H9 (cell line): ENCODE results near the gene ZMIZ1. TPM values are rescaled to one million over a fixed set of nuclear protein-coding genes. Genes with fewer than 3 reads are reported as not detected.

ENCODE experiments used
- DNase-seq: peaks from one replicate; pipeline ENCODE4 v3.0.0-alpha.2; 2017
- H2AFZ ChIP-seq: one replicate; pipeline ENCODE4 v1.6.1; 2013; ENCODE audit warnings: mild to moderate bottlenecking, low read length, control low read depth, moderate library complexity
- H2AK5ac ChIP-seq: 2 replicates; pipeline ENCODE4 v1.6.1; 2013; ENCODE audit warnings: low read length, control low read depth, mixed read lengths; ENCODE audit not compliant: insufficient read length
- H2BK120ac ChIP-seq: one replicate; pipeline ENCODE4 v1.6.1; 2013; ENCODE audit warnings: low read depth, mild to moderate bottlenecking, low read length, control low read depth, inconsistent platforms; ENCODE audit not compliant: poor library complexity, severe bottlenecking
- H2BK12ac ChIP-seq: 2 replicates; pipeline ENCODE4 v1.6.1; 2013; ENCODE audit warnings: low read length, control low read depth, mixed read lengths, low read depth; ENCODE audit not compliant: insufficient read length
- H2BK15ac ChIP-seq: 2 replicates; pipeline ENCODE4 v1.6.1; 2013; ENCODE audit warnings: low read depth, low read length, control low read depth
- H2BK20ac ChIP-seq: one replicate; pipeline ENCODE4 v1.6.1; 2013; ENCODE audit warnings: low read depth, mild to moderate bottlenecking, low read length, control low read depth, inconsistent platforms; ENCODE audit not compliant: poor library complexity, severe bottlenecking
- H2BK5ac ChIP-seq: 2 replicates; pipeline ENCODE4 v1.6.1; 2013; ENCODE audit warnings: low read length, control low read depth, mixed read lengths; ENCODE audit not compliant: insufficient read length
- H3K14ac ChIP-seq: 2 replicates; pipeline ENCODE4 v1.6.1; 2013; ENCODE audit warnings: low read length, control low read depth; ENCODE audit not compliant: insufficient read depth
- H3K18ac ChIP-seq: 2 replicates; pipeline ENCODE4 v1.6.1; 2013; ENCODE audit warnings: low read depth, mild to moderate bottlenecking, mixed read lengths, low read length, control low read depth; ENCODE audit not compliant: insufficient read length
- H3K23ac ChIP-seq: 2 replicates; pipeline ENCODE4 v1.6.1; 2013; ENCODE audit warnings: low read length, control low read depth, mixed read lengths, low read depth; ENCODE audit not compliant: insufficient read length
- H3K23me2 ChIP-seq: 2 replicates; pipeline ENCODE4 v1.6.1; 2013; ENCODE audit warnings: low read depth, mild to moderate bottlenecking, mixed read lengths, low read length, control low read depth; ENCODE audit not compliant: insufficient read length, poor library complexity, severe bottlenecking
- H3K27ac ChIP-seq: 2 replicates; pipeline ENCODE4 v1.5.1; 2013; ENCODE audit warnings: low read length, control low read depth, mixed read lengths, low read depth; ENCODE audit not compliant: insufficient read length
- H3K27me3 ChIP-seq: 2 replicates; pipeline ENCODE4 v1.6.1; 2013; ENCODE audit warnings: low read length, control low read depth, inconsistent platforms; ENCODE audit not compliant: insufficient read depth
- H3K4ac ChIP-seq: 2 replicates; pipeline ENCODE4 v1.6.1; 2013; ENCODE audit warnings: low read depth, mild to moderate bottlenecking, control low read depth, inconsistent platforms, low read length, moderate library complexity
- H3K4me1 ChIP-seq: 2 replicates; pipeline ENCODE4 v1.6.1; 2013; ENCODE audit warnings: low read length, control low read depth, inconsistent platforms; ENCODE audit not compliant: insufficient read depth
- H3K4me2 ChIP-seq: 2 replicates; pipeline ENCODE4 v1.6.1; 2013; ENCODE audit warnings: low read length, control low read depth, mixed read lengths; ENCODE audit not compliant: insufficient read length, insufficient read depth
- H3K56ac ChIP-seq: 2 replicates; pipeline ENCODE4 v1.6.1; 2013; ENCODE audit warnings: low read depth, mild to moderate bottlenecking, mixed read lengths, low read length, control low read depth; ENCODE audit not compliant: insufficient read length
- H3K79me1 ChIP-seq: 2 replicates; pipeline ENCODE4 v1.6.1; 2013; ENCODE audit warnings: low read depth, mild to moderate bottlenecking, moderate library complexity, low read length, control low read depth, inconsistent platforms; ENCODE audit not compliant: insufficient read depth, poor library complexity, severe bottlenecking
- H3K79me2 ChIP-seq: 2 replicates; pipeline ENCODE4 v1.6.1; 2013; ENCODE audit warnings: low read length, control low read depth, inconsistent platforms; ENCODE audit not compliant: insufficient read depth
- H3K9ac ChIP-seq: 2 replicates; pipeline ENCODE4 v1.6.1; 2013; ENCODE audit warnings: low read length, control low read depth, mixed read lengths; ENCODE audit not compliant: insufficient read length; ENCODE audit errors: extremely low read depth
- H3K9me3 ChIP-seq: one replicate; pipeline ENCODE4 v1.6.1; 2013; ENCODE audit warnings: low read depth, low read length, inconsistent platforms; ENCODE audit not compliant: control insufficient read depth
- H3T11ph ChIP-seq: one replicate; pipeline ENCODE4 v1.6.1; 2013; ENCODE audit warnings: mild to moderate bottlenecking, low read length, control low read depth, inconsistent platforms
- H4K20me1 ChIP-seq: one replicate; pipeline ENCODE4 v1.6.1; 2013; ENCODE audit not compliant: control insufficient read depth, insufficient read length, insufficient read depth
- H4K5ac ChIP-seq: 2 replicates; pipeline ENCODE4 v1.6.1; 2013; ENCODE audit warnings: low read depth, mild to moderate bottlenecking, mixed read lengths, low read length, control low read depth; ENCODE audit not compliant: insufficient read length
- H4K8ac ChIP-seq: replicated peaks from 2 replicates; pipeline ENCODE4 v1.6.1; 2013; ENCODE audit warnings: low read length, control low read depth, mixed read lengths, low read depth; ENCODE audit not compliant: insufficient read length
- H4K91ac ChIP-seq: 2 replicates; pipeline ENCODE4 v1.6.1; 2013; ENCODE audit warnings: low read depth, mild to moderate bottlenecking, moderate library complexity, mixed read lengths, low read length, control low read depth; ENCODE audit not compliant: insufficient read length
- H3K27ac Mint-ChIP-seq, 3 experiments: 2 replicates in 2 of 3; 3 replicates in 1 of 3; pipeline ENCODE4 v1.8.0; 2020 to 2021; ENCODE audit warnings: mixed read lengths in 3 of 3, mild to moderate bottlenecking in 1 of 3, moderate library complexity in 1 of 3
- H3K27me3 Mint-ChIP-seq: 2 replicates; pipeline ENCODE4 v1.8.0; 2021; ENCODE audit warnings: low read depth, mild to moderate bottlenecking, moderate library complexity, mixed read lengths
- H3K36me3 Mint-ChIP-seq, 3 experiments: 2 replicates in 2 of 3; 3 replicates in 1 of 3; pipeline ENCODE4 v1.8.0; 2020 to 2021; ENCODE audit warnings: low read depth in 3 of 3, mixed read lengths in 3 of 3; ENCODE audit not compliant: insufficient read depth in 1 of 3
- H3K4me1 Mint-ChIP-seq, 2 experiments: 2 replicates each; pipeline ENCODE4 v1.8.0; 2020; ENCODE audit warnings: mixed read lengths in 2 of 2
- H3K4me3 Mint-ChIP-seq, 2 experiments: 2 replicates in 1 of 2; 3 replicates in 1 of 2; pipeline ENCODE4 v1.8.0; 2020 to 2021; ENCODE audit warnings: mild to moderate bottlenecking in 2 of 2, mixed read lengths in 2 of 2, moderate library complexity in 1 of 2
- H3K9me3 Mint-ChIP-seq, 2 experiments: 2 replicates in 1 of 2; 3 replicates in 1 of 2; pipeline ENCODE4 v1.8.0; 2020; ENCODE audit warnings: mild to moderate bottlenecking in 2 of 2, mixed read lengths in 2 of 2, moderate library complexity in 1 of 2
- WGBS: extraction: QIAGEN DNeasy Blood & Tissue Kit; methylation state at CpG from one replicate; pipeline ENCODE4 v1.1.7; 2013; ENCODE audit warnings: missing lambda C conversion rate, low lambda C conversion rate, mixed read lengths; ENCODE audit not compliant: insufficient read length; ENCODE audit errors: extremely low coverage; 5-methylcytosine and 5-hydroxymethylcytosine counted together
- total RNA-seq: library from RNA; stranded (reverse); gene quantifications from 2 replicates; pipeline ENCODE4 v1.2.1, GENCODE V29; 2021
- TF ChIP-seq, protein P1 (sequence below): fragments of 200-600 bp; sonication (generic); conservative IDR thresholded peaks from 3 replicates; pipeline ENCODE4 v1.8.0; 2021; ENCODE audit warnings: antibody characterized with exemption, mild to moderate bottlenecking

The ZMIZ1 gene
- total RNA-seq, 1 experiment from 2014 or later: 36.9 TPM

DNA sequence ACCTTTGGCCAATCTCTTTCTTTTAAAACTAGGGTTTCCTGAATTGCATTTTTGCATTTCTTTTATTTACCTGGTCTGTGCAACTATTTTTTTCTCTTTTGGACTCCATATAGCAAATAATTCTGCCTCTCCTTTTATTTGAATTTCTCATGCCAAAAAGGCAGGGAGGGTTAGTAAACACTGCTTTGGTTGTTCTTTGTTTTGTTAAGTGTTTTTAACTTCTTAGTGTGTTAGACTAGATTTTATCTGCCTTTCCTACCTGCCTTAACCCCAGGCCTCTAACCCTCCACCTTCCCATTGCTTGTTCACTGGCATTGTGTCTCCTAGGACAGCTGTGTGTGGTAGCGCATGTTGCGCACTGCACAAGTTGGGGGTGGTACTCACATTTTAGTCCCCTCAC lies 18.1 kb downstream of the ZMIZ1 start:
- no peak overlapping the region for H3K4me2 ChIP-seq
- H3K9me3 Mint-ChIP-seq: no peaks in the 10 kb centered on the region
- no peak overlapping the region for H3K4ac ChIP-seq
- H3K79me2 ChIP-seq: peaks cover 13% of the 10 kb centered on the region; the same call in 1 of the 2 replicates
- no peak overlapping the region for H3K23ac ChIP-seq
- no peak overlapping the region for H3K27ac Mint-ChIP-seq
- H2BK15ac ChIP-seq: no peak overlapping the region
- H3K56ac ChIP-seq: no peak overlapping the region
- H3K23me2 ChIP-seq: no peaks in the 10 kb centered on the region
- H2BK120ac ChIP-seq: no peak overlapping the region
- DNase-seq: no peak
- H2AFZ ChIP-seq: no peak overlapping the region
- no peaks in the 10 kb centered on the region for H4K20me1 ChIP-seq
- H3K4me1 ChIP-seq: peaks cover 10% of the 10 kb centered on the region
- no peak overlapping the region for H3K27ac ChIP-seq
- H3K36me3 Mint-ChIP-seq: peaks cover 0 to 7% (median 0%) of the 10 kb centered on the region in 3 experiments; a peak in 1 of 7 replicates
- H3K79me1 ChIP-seq: peaks cover 5% of the 10 kb centered on the region
- H3T11ph ChIP-seq: no peak overlapping the region
- H3K14ac ChIP-seq: no peak overlapping the region
- no peak overlapping the region for H4K5ac ChIP-seq
- H2BK5ac ChIP-seq: no peak overlapping the region
- H3K4me3 Mint-ChIP-seq: no peak overlapping the region
- H2BK20ac ChIP-seq: no peak overlapping the region
- H3K27me3 ChIP-seq: no peaks in the 10 kb centered on the region
- no peaks in the 10 kb centered on the region for H3K27me3 Mint-ChIP-seq
- no peak overlapping the region for H4K8ac ChIP-seq
- no peak overlapping the region for H2BK12ac ChIP-seq
- no peak overlapping the region for H3K18ac ChIP-seq
- no peak overlapping the region for H4K91ac ChIP-seq
- H3K9me3 ChIP-seq: no peaks in the 10 kb centered on the region
- no CpG with 5 or more reads among the region's 2 CpGs for WGBS
- H3K4me1 Mint-ChIP-seq: peaks cover 48 to 64% of the 10 kb centered on the region in 2 experiments
- H3K9ac ChIP-seq: no peak overlapping the region
- TF ChIP-seq, protein P1, sequence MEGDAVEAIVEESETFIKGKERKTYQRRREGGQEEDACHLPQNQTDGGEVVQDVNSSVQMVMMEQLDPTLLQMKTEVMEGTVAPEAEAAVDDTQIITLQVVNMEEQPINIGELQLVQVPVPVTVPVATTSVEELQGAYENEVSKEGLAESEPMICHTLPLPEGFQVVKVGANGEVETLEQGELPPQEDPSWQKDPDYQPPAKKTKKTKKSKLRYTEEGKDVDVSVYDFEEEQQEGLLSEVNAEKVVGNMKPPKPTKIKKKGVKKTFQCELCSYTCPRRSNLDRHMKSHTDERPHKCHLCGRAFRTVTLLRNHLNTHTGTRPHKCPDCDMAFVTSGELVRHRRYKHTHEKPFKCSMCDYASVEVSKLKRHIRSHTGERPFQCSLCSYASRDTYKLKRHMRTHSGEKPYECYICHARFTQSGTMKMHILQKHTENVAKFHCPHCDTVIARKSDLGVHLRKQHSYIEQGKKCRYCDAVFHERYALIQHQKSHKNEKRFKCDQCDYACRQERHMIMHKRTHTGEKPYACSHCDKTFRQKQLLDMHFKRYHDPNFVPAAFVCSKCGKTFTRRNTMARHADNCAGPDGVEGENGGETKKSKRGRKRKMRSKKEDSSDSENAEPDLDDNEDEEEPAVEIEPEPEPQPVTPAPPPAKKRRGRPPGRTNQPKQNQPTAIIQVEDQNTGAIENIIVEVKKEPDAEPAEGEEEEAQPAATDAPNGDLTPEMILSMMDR: no peak
- H2AK5ac ChIP-seq: no peak overlapping the region
